Neural cell (in vitro differentiated cells): ENCODE data around the gene NOS1AP. TPM values are rescaled to one million over a fixed set of nuclear protein-coding genes. Genes with fewer than 3 reads are reported as not detected.

Experiments used
- H2AFZ ChIP-seq: fragments of 200-600, 300-800 bp; sonication (generic), shearing (Covaris generic); 2 replicates; pipeline ENCODE4 v1.6.0; 2014; ENCODE audit warnings: low read depth, mild to moderate bottlenecking, antibody characterized with exemption, low read length, moderate library complexity
- H3F3A ChIP-seq: fragments of 200-600 bp; shearing (Covaris generic); 2 replicates; pipeline ENCODE4 v1.6.1; 2016; ENCODE audit warnings: mild to moderate bottlenecking, moderate library complexity, mixed read lengths, antibody characterized with exemption, low read length; ENCODE audit not compliant: insufficient read depth, poor library complexity, severe bottlenecking
- H3K27ac ChIP-seq: fragments of 200-600, 300-800 bp; sonication (generic), shearing (Covaris generic); 2 replicates; pipeline ENCODE4 v1.5.1; 2014; ENCODE audit warnings: mild to moderate bottlenecking, low read length, moderate library complexity
- H3K27me3 ChIP-seq: fragments of 300-800, 200-600 bp; sonication (generic), shearing (Covaris generic); 2 replicates; pipeline ENCODE4 v1.6.0; 2014; ENCODE audit warnings: mild to moderate bottlenecking, low read depth, low read length, moderate library complexity; ENCODE audit not compliant: insufficient read depth
- H3K36me3 ChIP-seq: fragments of 300-800, 200-600 bp; sonication (generic), shearing (Covaris generic); 2 replicates; pipeline ENCODE4 v1.5.1; 2014; ENCODE audit warnings: mild to moderate bottlenecking, antibody characterized with exemption, low read length, moderate library complexity; ENCODE audit not compliant: insufficient read depth
- H3K4me2 ChIP-seq: fragments of 300-800, 200-600 bp; sonication (generic), shearing (Covaris generic); 2 replicates; pipeline ENCODE4 v1.6.0; 2014; ENCODE audit warnings: mild to moderate bottlenecking, low read length
- H3K4me3 ChIP-seq: fragments of 300-800, 200-600 bp; sonication (generic), shearing (Covaris generic); 2 replicates; pipeline ENCODE4 v1.5.1; 2014; ENCODE audit warnings: mild to moderate bottlenecking, low read length, moderate library complexity
- H3K79me2 ChIP-seq: fragments of 200-600 bp; shearing (Covaris generic); replicated peaks from 2 replicates; pipeline ENCODE4 v1.6.0; 2014; ENCODE audit warnings: mild to moderate bottlenecking, low read length, moderate library complexity; ENCODE audit not compliant: insufficient read depth
- H3K9ac ChIP-seq: fragments of 300-800, 200-600 bp; sonication (generic), shearing (Covaris generic); 2 replicates; pipeline ENCODE4 v1.6.1; 2016; ENCODE audit warnings: mild to moderate bottlenecking, low read length, mixed read lengths
- H3K9me2 ChIP-seq: fragments of 200-600 bp; shearing (Covaris generic); 2 replicates; pipeline ENCODE4 v1.6.1; 2016; ENCODE audit warnings: mild to moderate bottlenecking, low read length, mixed read lengths; ENCODE audit not compliant: insufficient read depth
- H3K9me3 ChIP-seq: fragments of 200-600, 300-800 bp; sonication (generic), shearing (Covaris generic); 2 replicates; pipeline ENCODE4 v1.6.1; 2016; ENCODE audit warnings: mild to moderate bottlenecking, mixed run types, low read length, moderate library complexity, mixed read lengths
- H4K20me1 ChIP-seq: fragments of 200-600 bp; shearing (Covaris generic); 2 replicates; pipeline ENCODE4 v1.6.1; 2016; ENCODE audit warnings: mild to moderate bottlenecking, mixed run types; ENCODE audit not compliant: insufficient read depth
- EP300 ChIP-seq: fragments of 450-650 bp; conservative IDR thresholded peaks from 2 replicates; pipeline ENCODE4 v1.6.1; 2014; ENCODE audit warnings: antibody characterized with exemption, mild to moderate bottlenecking, moderate library complexity; ENCODE audit not compliant: poor library complexity, severe bottlenecking
- EZH2 ChIP-seq: fragments of 200-600, 300-800 bp; shearing (Covaris generic), sonication (generic); IDR thresholded peaks from 2 replicates; pipeline ENCODE4 v1.6.1; 2014; ENCODE audit warnings: antibody characterized with exemption, low read length, borderline replicate concordance, mild to moderate bottlenecking; ENCODE audit not compliant: insufficient read depth, poor library complexity, severe bottlenecking
- MXI1 ChIP-seq: fragments of 450-650 bp; conservative IDR thresholded peaks from 2 replicates; pipeline ENCODE4 v1.6.1; 2014; ENCODE audit warnings: antibody characterized with exemption, mild to moderate bottlenecking; ENCODE audit not compliant: poor library complexity, severe bottlenecking
- POLR2AphosphoS5 ChIP-seq: IDR thresholded peaks from 2 replicates; pipeline ENCODE4 v1.6.1; 2012
- RAD21 ChIP-seq: fragments of 450-650 bp; conservative IDR thresholded peaks from 2 replicates; pipeline ENCODE4 v1.6.1; 2014; ENCODE audit warnings: antibody characterized with exemption, mild to moderate bottlenecking, moderate library complexity
- SMC3 ChIP-seq: fragments of 450-650 bp; conservative IDR thresholded peaks from 2 replicates; pipeline ENCODE4 v1.6.1; 2014; ENCODE audit warnings: antibody characterized with exemption, mild to moderate bottlenecking, moderate library complexity; ENCODE audit not compliant: poor library complexity
- TAF1 ChIP-seq: IDR thresholded peaks from 2 replicates; pipeline ENCODE4 v1.6.1; 2012; ENCODE audit warnings: low read depth
- polyA plus RNA-seq: library from polyadenylated mRNA; depleted of rRNA; stranded (reverse); fragments of >200 nt; gene quantifications from 2 replicates; pipeline ENCODE4 v1.2.3, GENCODE V29; 2014
- TF ChIP-seq, protein P1 (sequence below): IDR thresholded peaks from 2 replicates; pipeline ENCODE4 v1.6.1; 2012; ENCODE audit warnings: borderline replicate concordance
- TF ChIP-seq, protein P2 (sequence below): fragments of 450-650 bp; IDR thresholded peaks from 2 replicates; pipeline ENCODE4 v1.5.1; 2014; ENCODE audit warnings: antibody characterized with exemption, mild to moderate bottlenecking, moderate library complexity; ENCODE audit not compliant: poor library complexity, severe bottlenecking

The NOS1AP gene
- polyA plus RNA-seq, 1 donor from 2014 or later: 5.3 TPM

DNA sequence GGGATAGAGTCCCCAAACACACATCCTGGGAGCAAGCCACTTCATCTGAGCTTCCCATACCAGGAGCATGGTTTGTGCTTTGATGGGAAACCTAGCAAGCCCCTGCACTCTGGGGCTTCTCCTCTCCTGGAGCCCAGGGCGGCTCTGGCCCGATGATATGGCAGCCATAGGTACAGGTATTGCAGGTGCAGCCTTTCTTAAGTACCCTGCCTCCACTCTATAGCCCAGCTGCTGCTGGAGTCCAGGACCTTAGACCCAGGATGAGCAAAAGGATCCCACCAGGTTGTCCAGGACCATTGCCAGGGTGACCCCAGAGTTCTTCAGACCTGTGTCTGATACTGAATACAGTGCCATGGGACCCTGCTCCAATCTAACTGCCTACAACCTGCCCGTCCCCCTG lies 316.2 kb downstream of the NOS1AP start:
- no peak for TF ChIP-seq RAD21
- TF ChIP-seq TAF1: no peak
- no peak for TF ChIP-seq MXI1
- TF ChIP-seq EP300: no peak
- TF ChIP-seq, protein P1, sequence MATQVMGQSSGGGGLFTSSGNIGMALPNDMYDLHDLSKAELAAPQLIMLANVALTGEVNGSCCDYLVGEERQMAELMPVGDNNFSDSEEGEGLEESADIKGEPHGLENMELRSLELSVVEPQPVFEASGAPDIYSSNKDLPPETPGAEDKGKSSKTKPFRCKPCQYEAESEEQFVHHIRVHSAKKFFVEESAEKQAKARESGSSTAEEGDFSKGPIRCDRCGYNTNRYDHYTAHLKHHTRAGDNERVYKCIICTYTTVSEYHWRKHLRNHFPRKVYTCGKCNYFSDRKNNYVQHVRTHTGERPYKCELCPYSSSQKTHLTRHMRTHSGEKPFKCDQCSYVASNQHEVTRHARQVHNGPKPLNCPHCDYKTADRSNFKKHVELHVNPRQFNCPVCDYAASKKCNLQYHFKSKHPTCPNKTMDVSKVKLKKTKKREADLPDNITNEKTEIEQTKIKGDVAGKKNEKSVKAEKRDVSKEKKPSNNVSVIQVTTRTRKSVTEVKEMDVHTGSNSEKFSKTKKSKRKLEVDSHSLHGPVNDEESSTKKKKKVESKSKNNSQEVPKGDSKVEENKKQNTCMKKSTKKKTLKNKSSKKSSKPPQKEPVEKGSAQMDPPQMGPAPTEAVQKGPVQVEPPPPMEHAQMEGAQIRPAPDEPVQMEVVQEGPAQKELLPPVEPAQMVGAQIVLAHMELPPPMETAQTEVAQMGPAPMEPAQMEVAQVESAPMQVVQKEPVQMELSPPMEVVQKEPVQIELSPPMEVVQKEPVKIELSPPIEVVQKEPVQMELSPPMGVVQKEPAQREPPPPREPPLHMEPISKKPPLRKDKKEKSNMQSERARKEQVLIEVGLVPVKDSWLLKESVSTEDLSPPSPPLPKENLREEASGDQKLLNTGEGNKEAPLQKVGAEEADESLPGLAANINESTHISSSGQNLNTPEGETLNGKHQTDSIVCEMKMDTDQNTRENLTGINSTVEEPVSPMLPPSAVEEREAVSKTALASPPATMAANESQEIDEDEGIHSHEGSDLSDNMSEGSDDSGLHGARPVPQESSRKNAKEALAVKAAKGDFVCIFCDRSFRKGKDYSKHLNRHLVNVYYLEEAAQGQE: no peak
- TF ChIP-seq EZH2: no peak
- no peak for TF ChIP-seq POLR2AphosphoS5
- TF ChIP-seq SMC3: no peak
- TF ChIP-seq, protein P2, sequence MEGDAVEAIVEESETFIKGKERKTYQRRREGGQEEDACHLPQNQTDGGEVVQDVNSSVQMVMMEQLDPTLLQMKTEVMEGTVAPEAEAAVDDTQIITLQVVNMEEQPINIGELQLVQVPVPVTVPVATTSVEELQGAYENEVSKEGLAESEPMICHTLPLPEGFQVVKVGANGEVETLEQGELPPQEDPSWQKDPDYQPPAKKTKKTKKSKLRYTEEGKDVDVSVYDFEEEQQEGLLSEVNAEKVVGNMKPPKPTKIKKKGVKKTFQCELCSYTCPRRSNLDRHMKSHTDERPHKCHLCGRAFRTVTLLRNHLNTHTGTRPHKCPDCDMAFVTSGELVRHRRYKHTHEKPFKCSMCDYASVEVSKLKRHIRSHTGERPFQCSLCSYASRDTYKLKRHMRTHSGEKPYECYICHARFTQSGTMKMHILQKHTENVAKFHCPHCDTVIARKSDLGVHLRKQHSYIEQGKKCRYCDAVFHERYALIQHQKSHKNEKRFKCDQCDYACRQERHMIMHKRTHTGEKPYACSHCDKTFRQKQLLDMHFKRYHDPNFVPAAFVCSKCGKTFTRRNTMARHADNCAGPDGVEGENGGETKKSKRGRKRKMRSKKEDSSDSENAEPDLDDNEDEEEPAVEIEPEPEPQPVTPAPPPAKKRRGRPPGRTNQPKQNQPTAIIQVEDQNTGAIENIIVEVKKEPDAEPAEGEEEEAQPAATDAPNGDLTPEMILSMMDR: no peak
- Histone ChIP-seq H3K9ac (no peak overlapping the region), H3K36me3 (peaks cover 8% of the 10 kb centered on the region)

GRCh38 chr1:162386292-162387225 lies 317.1 kb downstream of the NOS1AP start:
- no peaks in the 10 kb centered on the region for H3K9me3 ChIP-seq
- no peaks in the 10 kb centered on the region for H3K27me3 ChIP-seq
- no peaks in the 10 kb centered on the region for H3K9me2 ChIP-seq
- H3K79me2 ChIP-seq: no peaks in the 10 kb centered on the region
- TF ChIP-seq EZH2: no peak
- TF ChIP-seq, protein P1: no peak
- TF ChIP-seq POLR2AphosphoS5: no peak
- no peak for TF ChIP-seq RAD21
- TF ChIP-seq TAF1: no peak
- TF ChIP-seq, protein P2: no peak
- TF ChIP-seq SMC3: no peak
- TF ChIP-seq EP300: no peak
- TF ChIP-seq MXI1: no peak
- H3K4me2 ChIP-seq: no peak overlapping the region
- no peaks in the 10 kb centered on the region for H3F3A ChIP-seq
- H2AFZ ChIP-seq: no peak overlapping the region
- no peak overlapping the region for H3K4me3 ChIP-seq
- no peaks in the 10 kb centered on the region for H4K20me1 ChIP-seq
- no peak overlapping the region for H3K9ac ChIP-seq
- peaks cover 8% of the 10 kb centered on the region for H3K36me3 ChIP-seq
- H3K27ac ChIP-seq: no peak overlapping the region

More for the DNA sequence above, 316.2 kb downstream of the NOS1AP start:
- Histone ChIP-seq H3K9me2 (no peaks in the 10 kb centered on the region), H3K27ac (no peak overlapping the region), H2AFZ (no peak overlapping the region), H3F3A (no peaks in the 10 kb centered on the region), H3K9me3 (no peaks in the 10 kb centered on the region), H4K20me1 (no peaks in the 10 kb centered on the region), H3K4me3 (no peak overlapping the region), H3K79me2 (no peaks in the 10 kb centered on the region), H3K4me2 (no peak overlapping the region), H3K27me3 (no peaks in the 10 kb centered on the region)
